ENCODE data around the gene GDI1. TPM values are rescaled to one million over a fixed set of nuclear protein-coding genes. Genes with fewer than 3 reads are reported as not detected.

Gene GDI1
- total and polyA plus RNA-seq, 9 of the 15 experiments (the other 6 are each of a cell fraction or from before 2014, with no cell fraction given), result 0.97 to 82.6 (median 37.5) TPM

DNA sequence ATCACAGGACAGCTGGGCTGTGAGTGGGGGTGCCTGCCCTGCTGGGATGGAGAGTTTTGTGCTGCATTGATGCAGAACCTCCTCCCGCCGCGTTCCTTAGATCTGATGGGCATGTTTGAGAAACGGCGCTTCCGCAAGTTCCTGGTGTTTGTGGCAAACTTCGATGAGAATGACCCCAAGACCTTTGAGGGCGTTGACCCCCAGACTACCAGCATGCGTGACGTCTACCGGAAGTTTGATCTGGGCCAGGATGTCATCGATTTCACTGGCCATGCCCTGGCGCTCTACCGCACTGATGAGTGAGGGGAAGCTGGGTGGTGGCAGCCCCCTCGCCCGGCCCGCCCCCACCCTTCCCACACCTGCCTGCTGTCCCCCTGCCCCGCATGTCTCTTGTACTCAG, 2.9 kb downstream of the GDI1 start (continued):
- TF ChIP-seq, protein P1, sequence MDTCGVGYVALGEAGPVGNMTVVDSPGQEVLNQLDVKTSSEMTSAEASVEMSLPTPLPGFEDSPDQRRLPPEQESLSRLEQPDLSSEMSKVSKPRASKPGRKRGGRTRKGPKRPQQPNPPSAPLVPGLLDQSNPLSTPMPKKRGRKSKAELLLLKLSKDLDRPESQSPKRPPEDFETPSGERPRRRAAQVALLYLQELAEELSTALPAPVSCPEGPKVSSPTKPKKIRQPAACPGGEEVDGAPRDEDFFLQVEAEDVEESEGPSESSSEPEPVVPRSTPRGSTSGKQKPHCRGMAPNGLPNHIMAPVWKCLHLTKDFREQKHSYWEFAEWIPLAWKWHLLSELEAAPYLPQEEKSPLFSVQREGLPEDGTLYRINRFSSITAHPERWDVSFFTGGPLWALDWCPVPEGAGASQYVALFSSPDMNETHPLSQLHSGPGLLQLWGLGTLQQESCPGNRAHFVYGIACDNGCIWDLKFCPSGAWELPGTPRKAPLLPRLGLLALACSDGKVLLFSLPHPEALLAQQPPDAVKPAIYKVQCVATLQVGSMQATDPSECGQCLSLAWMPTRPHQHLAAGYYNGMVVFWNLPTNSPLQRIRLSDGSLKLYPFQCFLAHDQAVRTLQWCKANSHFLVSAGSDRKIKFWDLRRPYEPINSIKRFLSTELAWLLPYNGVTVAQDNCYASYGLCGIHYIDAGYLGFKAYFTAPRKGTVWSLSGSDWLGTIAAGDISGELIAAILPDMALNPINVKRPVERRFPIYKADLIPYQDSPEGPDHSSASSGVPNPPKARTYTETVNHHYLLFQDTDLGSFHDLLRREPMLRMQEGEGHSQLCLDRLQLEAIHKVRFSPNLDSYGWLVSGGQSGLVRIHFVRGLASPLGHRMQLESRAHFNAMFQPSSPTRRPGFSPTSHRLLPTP (IDR thresholded peaks at IDR 0.05; ENCODE audit: borderline replicate concordance, extremely low read depth, insufficient read length), result no peak
- no peak for TF ChIP-seq SREBF2 (CRISPR knock-in tag; IDR thresholded peaks at IDR 0.05)
- no peak for TF ChIP-seq PHTF2 (CRISPR knock-in tag; IDR thresholded peaks at IDR 0.05)
- TF ChIP-seq MYC (IDR thresholded peaks at IDR 0.05; ENCODE audit: low read depth, low read length), result no peak
- no peak for TF ChIP-seq MYC (CRISPR knock-in tag; IDR thresholded peaks at IDR 0.05; ENCODE audit: borderline replicate concordance, low read depth)
- TF ChIP-seq CCNT2 (IDR thresholded peaks at IDR 0.05; ENCODE audit: borderline replicate concordance, extremely low read depth, insufficient read length, low read depth, low read length), result no peak
- TF ChIP-seq, protein P2, sequence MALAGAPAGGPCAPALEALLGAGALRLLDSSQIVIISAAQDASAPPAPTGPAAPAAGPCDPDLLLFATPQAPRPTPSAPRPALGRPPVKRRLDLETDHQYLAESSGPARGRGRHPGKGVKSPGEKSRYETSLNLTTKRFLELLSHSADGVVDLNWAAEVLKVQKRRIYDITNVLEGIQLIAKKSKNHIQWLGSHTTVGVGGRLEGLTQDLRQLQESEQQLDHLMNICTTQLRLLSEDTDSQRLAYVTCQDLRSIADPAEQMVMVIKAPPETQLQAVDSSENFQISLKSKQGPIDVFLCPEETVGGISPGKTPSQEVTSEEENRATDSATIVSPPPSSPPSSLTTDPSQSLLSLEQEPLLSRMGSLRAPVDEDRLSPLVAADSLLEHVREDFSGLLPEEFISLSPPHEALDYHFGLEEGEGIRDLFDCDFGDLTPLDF (CRISPR knock-in tag; IDR thresholded peaks at IDR 0.05), result no peak
